ENCODE measurements around the gene SCYL1. TPM values are rescaled to one million over a fixed set of nuclear protein-coding genes. Genes with fewer than 3 reads are reported as not detected.

SCYL1 gene
- total RNA-seq, 1 donor from 2014 or later = 75.7 TPM

DNA sequence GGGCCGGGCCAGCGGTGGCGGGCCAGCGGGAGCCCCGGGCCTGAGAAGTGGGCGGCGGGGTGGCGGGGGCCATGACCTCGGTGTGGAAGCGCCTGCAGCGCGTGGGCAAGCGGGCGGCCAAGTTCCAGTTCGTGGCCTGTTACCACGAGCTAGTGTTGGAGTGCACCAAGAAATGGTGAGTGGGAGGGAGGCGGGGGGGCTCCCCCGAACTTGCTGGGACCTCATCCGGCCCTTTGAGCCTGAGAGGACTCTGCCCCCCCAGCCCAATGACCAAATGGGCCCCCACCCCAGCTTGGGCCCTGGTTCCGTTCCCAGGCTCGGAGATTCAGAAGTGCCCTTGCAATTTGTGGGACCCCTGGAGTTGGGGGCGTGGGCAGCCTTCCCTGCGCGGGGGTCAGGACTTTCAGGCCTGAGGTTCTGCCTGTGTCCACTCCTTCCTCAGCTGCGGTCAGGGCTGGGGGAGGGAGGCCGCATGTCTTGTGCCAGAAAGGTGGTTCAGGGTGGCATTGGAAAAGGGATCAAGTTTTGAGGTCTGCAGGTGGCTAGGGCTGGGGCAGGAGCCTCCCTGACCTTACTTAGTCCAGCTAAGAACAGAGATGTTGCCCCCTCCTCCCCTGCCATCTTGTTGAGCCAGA is 51.5 kb downstream of the SCYL1 start:
- Mint-ChIP-seq H3K4me3 (peak overlapping the region; percentile 87), H3K9me3 (no peaks in the 10 kb centered on the region), H3K4me1 (peaks cover 57% of the 10 kb centered on the region), H3K27me3 (no peaks in the 10 kb centered on the region), H3K27ac (peak overlapping the region; percentile 89), H3K36me3 (ENCODE audit: low read depth) (peaks cover 36% of the 10 kb centered on the region)
- TF ChIP-seq, protein P1, sequence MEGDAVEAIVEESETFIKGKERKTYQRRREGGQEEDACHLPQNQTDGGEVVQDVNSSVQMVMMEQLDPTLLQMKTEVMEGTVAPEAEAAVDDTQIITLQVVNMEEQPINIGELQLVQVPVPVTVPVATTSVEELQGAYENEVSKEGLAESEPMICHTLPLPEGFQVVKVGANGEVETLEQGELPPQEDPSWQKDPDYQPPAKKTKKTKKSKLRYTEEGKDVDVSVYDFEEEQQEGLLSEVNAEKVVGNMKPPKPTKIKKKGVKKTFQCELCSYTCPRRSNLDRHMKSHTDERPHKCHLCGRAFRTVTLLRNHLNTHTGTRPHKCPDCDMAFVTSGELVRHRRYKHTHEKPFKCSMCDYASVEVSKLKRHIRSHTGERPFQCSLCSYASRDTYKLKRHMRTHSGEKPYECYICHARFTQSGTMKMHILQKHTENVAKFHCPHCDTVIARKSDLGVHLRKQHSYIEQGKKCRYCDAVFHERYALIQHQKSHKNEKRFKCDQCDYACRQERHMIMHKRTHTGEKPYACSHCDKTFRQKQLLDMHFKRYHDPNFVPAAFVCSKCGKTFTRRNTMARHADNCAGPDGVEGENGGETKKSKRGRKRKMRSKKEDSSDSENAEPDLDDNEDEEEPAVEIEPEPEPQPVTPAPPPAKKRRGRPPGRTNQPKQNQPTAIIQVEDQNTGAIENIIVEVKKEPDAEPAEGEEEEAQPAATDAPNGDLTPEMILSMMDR (IDR thresholded peaks at IDR 0.05) = no peak
- ChIA-PET CTCF (interaction anchor here (0.8 to 3.6 kb wide), 4 partner anchors 10 to 25 kb away, joined by 3 to 45 read pairs (median 18); no protein-coding TSS in a partner anchor), POLR2A (interaction anchor here (0.5 to 4.4 kb wide), 24 partner anchors 14 to 1278 kb away, joined by 3 to 239 read pairs (median 4); partner anchors contain the start of genes KCNK7, MALAT1, MAP3K11 and PCNX3)
- ATAC-seq (ENCODE audit: low read depth) (no peak), DNase-seq (no peak)
- intact Hi-C loops (cut with micrococcal nuclease) = no loop called here

DNA sequence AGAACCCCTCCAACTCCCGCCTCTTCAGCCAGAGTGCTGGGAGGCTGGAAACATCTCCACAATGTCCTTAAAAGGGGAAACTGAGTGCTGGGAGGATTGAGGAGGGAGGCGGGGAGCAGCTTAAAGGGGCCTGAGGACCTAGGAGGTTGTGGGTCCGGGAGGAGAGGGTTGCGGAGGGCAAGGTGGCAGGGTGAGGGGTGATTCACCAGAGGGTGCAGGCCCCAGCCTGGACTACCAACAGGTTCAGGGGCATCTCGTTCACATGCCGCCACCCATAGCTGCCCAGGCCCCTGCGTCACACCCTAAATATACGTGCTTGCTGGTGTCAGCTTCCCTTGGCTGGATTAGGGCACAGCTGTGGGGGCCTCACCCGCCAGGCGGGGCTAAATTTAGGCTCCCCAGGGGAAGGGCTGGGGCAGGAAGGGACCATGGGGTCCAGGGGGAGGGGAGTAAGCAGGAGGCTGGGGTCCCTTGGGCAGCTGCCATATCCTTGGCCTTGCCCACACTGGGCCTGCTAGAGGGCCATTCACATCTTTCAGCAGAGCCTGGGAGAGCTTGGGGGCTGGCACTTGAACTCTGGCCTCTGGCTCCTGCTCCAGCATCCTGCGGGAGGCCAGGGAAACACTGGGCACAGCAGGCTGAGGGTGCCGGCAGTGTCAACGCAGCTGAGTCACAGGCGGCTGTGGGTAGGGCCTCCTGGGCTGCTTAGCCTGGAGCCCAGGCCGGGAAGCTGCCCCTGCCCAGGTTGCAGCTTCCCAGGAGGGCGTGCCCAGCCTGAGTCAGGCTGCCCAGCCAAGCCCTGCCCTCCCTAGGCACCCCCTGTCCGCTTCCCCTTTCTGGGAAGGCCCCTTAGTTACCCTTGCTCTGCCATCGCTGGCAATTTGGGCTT is 52.2 kb downstream of the SCYL1 start:
- TF ChIP-seq, protein P1 (IDR thresholded peaks at IDR 0.05) = no peak
- ChIA-PET POLR2A (interaction anchor here (0.6 to 4.4 kb wide), 20 partner anchors 11 to 1278 kb away, joined by 3 to 239 read pairs (median 5); partner anchors contain the start of genes KCNK7, MALAT1, MAP3K11 and PCNX3), CTCF (interaction anchor here (1.1 to 3.6 kb wide), 3 partner anchors 9 to 16 kb away, joined by 6 to 45 read pairs (median 31); no protein-coding TSS in a partner anchor)
- peak overlapping the region; percentile 89 for H3K27ac Mint-ChIP-seq
- peaks cover 38% of the 10 kb centered on the region for H3K36me3 Mint-ChIP-seq (ENCODE audit: low read depth)
- peaks cover 50% of the 10 kb centered on the region for H3K4me1 Mint-ChIP-seq
- peak overlapping the region; percentile 87 for H3K4me3 Mint-ChIP-seq
- no peaks in the 10 kb centered on the region for H3K9me3 Mint-ChIP-seq
- DNase-seq (peak; percentile 62), ATAC-seq (ENCODE audit: low read depth) (peak; percentile 19)
- intact Hi-C loops (cut with micrococcal nuclease) = no loop called here
- no peaks in the 10 kb centered on the region for H3K27me3 Mint-ChIP-seq

DNA sequence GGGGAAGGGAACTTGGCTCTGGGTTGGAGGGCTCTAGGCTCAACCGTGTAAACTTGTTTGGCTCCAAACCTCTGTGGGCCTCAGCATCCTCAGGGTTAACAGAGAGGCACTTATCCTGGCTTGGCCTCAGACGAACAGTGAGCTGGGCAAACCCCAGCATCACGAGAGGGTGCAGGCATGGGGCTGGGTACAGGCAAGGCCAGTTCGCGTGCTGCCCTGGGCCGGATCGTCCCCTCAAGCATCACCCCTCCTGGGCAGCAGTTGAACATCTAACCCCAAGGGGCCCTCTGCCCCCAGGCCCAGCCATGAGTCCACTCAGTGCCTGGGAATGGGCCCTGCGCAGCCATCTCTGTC is 52.9 kb downstream of the SCYL1 start:
- CTCF ChIA-PET = interaction anchor here (0.9 to 3.6 kb wide), 3 partner anchors 11 to 200 kb away, joined by 3 to 45 read pairs (median 31); no protein-coding TSS in a partner anchor

DNA sequence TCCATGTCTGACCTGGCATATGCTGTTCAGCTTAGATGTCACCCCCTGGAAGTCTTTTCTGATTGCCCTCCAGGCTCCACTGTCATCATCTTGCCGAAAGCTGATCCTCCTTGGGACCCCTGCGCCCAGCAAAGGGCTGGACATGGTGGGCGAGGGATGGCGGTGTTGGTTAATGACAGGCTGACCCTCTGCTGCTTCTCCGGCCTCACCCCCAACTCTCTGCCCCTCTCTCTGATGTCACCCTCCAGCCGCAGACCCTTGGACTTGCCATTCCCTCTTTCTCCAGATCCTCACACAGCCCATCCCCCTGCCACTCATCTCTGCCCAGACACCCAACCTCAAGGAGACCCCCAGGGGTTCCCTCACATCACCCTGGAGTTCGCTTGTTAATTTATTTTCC is 53.3 kb downstream of the SCYL1 start:
- H3K27ac Mint-ChIP-seq = peak overlapping the region; percentile 80
- DNase-seq (no peak), ATAC-seq (ENCODE audit: low read depth) (no peak)
- H3K9me3 Mint-ChIP-seq = no peaks in the 10 kb centered on the region
- H3K36me3 Mint-ChIP-seq (ENCODE audit: low read depth) = peaks cover 46% of the 10 kb centered on the region
- peak overlapping the region; percentile 44 for H3K4me3 Mint-ChIP-seq
- TF ChIP-seq, protein P1 (IDR thresholded peaks at IDR 0.05) = no peak
- CTCF ChIA-PET = interaction anchor here (0.9 to 3.6 kb wide), 2 partner anchors 11 to 200 kb away, joined by 3 to 45 read pairs; no protein-coding TSS in a partner anchor
- H3K4me1 Mint-ChIP-seq = peaks cover 45% of the 10 kb centered on the region
- intact Hi-C loops (cut with micrococcal nuclease) = no loop called here
- H3K27me3 Mint-ChIP-seq = no peaks in the 10 kb centered on the region
- POLR2A ChIA-PET = interaction anchor here (1.4 to 4.4 kb wide), 5 partner anchors 12 to 61 kb away, joined by 7 to 239 read pairs (median 30); partner anchors contain the start of genes KCNK7, MAP3K11 and PCNX3

More for the DNA sequence above, 52.9 kb downstream of the SCYL1 start:
- peaks cover 47% of the 10 kb centered on the region for H3K4me1 Mint-ChIP-seq
- H3K9me3 Mint-ChIP-seq = no peaks in the 10 kb centered on the region
- no peaks in the 10 kb centered on the region for H3K27me3 Mint-ChIP-seq
- POLR2A ChIA-PET = interaction anchor here (0.9 to 4.4 kb wide), 9 partner anchors 12 to 316 kb away, joined by 3 to 239 read pairs (median 10); partner anchors contain the start of genes KCNK7, MALAT1, MAP3K11 and PCNX3
- H3K36me3 Mint-ChIP-seq (ENCODE audit: low read depth) = peaks cover 42% of the 10 kb centered on the region
- peak overlapping the region; percentile 80 for H3K27ac Mint-ChIP-seq
- ATAC-seq (ENCODE audit: low read depth) (no peak), DNase-seq (no peak)
- H3K4me3 Mint-ChIP-seq = peak overlapping the region; percentile 71
- intact Hi-C loops (cut with micrococcal nuclease) = no loop called here
- TF ChIP-seq, protein P1 (IDR thresholded peaks at IDR 0.05) = no peak

Data from activated B cell treated with CpG ODN at 0.5 μM for 24 hours (primary cell).